Brain microvascular endothelial cell (primary cell): Measurements from ENCODE around the gene FGD5.

Source experiments
- DNase-seq: peaks from one replicate; pipeline ENCODE4 v3.0.0-alpha.2; 2020
- H3K27ac ChIP-seq: fragments of 250-450 bp; sonication (Bioruptor Pico); 2 replicates; pipeline ENCODE4 v1.5.1; 2020; ENCODE audit warnings: mild to moderate bottlenecking, moderate library complexity
- H3K27me3 ChIP-seq: fragments of 250-450 bp; sonication (Bioruptor Pico); replicated peaks from 2 replicates; pipeline ENCODE4 v1.5.1; 2020; ENCODE audit warnings: mild to moderate bottlenecking
- H3K36me3 ChIP-seq: fragments of 250-450 bp; sonication (Bioruptor Pico); replicated peaks from 2 replicates; pipeline ENCODE4 v1.5.1; 2020; ENCODE audit warnings: mild to moderate bottlenecking
- H3K4me3 ChIP-seq: 2 replicates; pipeline ENCODE4 v1.5.1; 2011; ENCODE audit warnings: low read depth, mild to moderate bottlenecking, control low read depth, low read length, moderate library complexity
- CTCF ChIP-seq: IDR thresholded peaks from 2 replicates; pipeline ENCODE4 v1.5.1; 2011; ENCODE audit warnings: low read depth, mild to moderate bottlenecking, moderate library complexity, low read length, control low read depth, inconsistent platforms; ENCODE audit errors: missing control alignments
- in situ Hi-C: cut with HindIII; loops from 2 replicates; pipeline ENCODE4 v1.10.0; 2017; ENCODE audit warnings: low sequenced_read_pairs, low pct_ligation_motif_present

FGD5 gene

GRCh38 chr3:14906355-14906971 lies 87.7 kb downstream of the FGD5 start:
- Histone ChIP-seq H3K4me3 (no peak overlapping the region), H3K27ac (no peak overlapping the region), H3K36me3 (no peaks in the 10 kb centered on the region), H3K27me3 (no peaks in the 10 kb centered on the region)
- no peak for TF ChIP-seq CTCF
- in situ Hi-C loops: no loop called here
- DNase-seq: no peak

DNA sequence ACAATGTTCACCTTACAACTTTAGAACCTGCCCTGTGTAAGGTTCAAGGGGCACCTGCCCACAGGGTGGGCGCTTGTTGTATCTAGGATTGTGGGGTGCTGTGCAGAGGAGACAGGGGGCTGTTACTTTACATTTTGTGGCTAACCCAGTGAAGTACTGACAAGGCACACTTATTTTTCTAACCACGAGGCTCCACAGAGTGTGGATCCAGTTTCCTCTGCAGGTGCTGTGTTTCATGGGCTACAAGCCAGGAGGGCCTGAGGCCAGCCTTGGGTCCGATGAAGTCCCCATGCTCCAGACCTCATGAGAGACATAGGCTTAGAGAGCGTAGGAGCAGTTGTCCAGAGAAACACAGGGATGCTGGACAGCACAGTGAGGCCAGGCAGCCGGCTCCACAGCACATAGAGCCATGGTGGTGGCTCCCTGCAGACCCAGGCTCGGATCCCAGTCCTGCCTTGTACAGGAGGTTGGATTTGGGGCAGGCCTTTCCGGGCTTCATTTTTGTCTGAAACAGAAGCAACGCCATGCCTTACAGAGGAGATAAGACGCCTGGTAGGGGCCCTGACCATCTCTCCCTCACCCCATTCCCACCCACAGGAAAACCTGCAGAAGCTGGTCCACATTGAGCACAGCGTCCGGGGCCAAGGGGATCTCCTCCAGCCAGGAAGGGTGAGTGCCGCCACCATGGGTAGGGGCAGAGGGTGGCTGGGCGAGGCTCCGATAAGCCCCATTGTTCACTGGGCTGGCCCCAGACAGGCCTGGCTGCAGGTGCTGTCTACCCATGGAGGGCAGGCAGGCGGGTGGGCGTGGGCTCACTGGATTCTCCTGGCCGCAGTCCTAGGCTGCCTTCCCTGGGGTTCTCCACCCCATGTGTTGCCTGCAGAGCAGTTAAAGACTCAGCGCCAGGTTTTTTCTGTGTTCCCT lies 88.5 kb downstream of the FGD5 start:
- Histone ChIP-seq H3K4me3 (no peak overlapping the region), H3K36me3 (no peaks in the 10 kb centered on the region), H3K27ac (no peak overlapping the region), H3K27me3 (no peaks in the 10 kb centered on the region)
- DNase-seq: no peak
- in situ Hi-C loops: no loop called here
- no peak for TF ChIP-seq CTCF

GRCh38 chr3:14909250-14909649 lies 90.5 kb downstream of the FGD5 start:
- Histone ChIP-seq H3K27me3 (no peaks in the 10 kb centered on the region), H3K4me3 (no peak overlapping the region), H3K36me3 (no peaks in the 10 kb centered on the region), H3K27ac (no peak overlapping the region)
- no peak for TF ChIP-seq CTCF
- no peak for DNase-seq
- in situ Hi-C loops: no loop called here

DNA sequence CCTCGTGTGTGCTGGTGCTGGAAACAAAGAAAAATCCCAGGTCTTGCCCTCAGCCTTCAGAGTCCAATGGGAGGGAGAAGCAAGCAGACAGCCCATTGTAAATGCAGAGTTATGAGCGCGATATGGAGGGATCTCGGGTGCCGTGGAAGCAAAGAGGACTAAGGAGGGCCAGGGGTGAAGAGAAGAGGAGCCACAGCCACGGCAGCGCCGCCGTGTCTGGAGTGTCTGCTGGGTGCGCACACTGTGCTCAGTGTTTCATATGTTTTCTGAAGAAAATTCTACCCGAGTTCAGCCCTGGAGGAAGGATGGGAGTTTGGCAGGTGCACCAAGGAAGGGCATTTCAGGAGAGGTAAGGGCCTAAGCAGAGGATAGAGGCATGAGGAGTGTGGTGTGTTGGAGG lies 92.9 kb downstream of the FGD5 start:
- TF ChIP-seq CTCF: no peak
- DNase-seq: no peak
- Histone ChIP-seq H3K36me3 (no peaks in the 10 kb centered on the region), H3K27ac (no peak overlapping the region), H3K4me3 (no peak overlapping the region), H3K27me3 (no peaks in the 10 kb centered on the region)
- in situ Hi-C loops: no loop called here

- DNase-seq: no peak
- in situ Hi-C loops: no loop called here
- no peak overlapping the region for H3K27ac ChIP-seq
- TF ChIP-seq CTCF: no peak
- H3K4me3 ChIP-seq: no peak overlapping the region
- no peaks in the 10 kb centered on the region for H3K27me3 ChIP-seq
- no peaks in the 10 kb centered on the region for H3K36me3 ChIP-seq
Observed at GRCh38 chr3:14913071-14913925, 94.5 kb downstream of the FGD5 start.
